Measurements from ENCODE around the gene TFR2. TPM values are rescaled to one million over a fixed set of nuclear protein-coding genes. Genes with fewer than 3 reads are reported as not detected.
A peak's percentile ranks its signal among the peaks of the same experiment; 100 is the strongest.
"Not testable (repeated sequence)": the region's sequence is repeated elsewhere in the genome, so short reads cannot be mapped to it uniquely, and the experiment has no call there.

Gene TFR2
- total RNA-seq, 4 donors from 2014 or later: 0.60 to 0.68 (median 0.64) TPM; not detected in 1

DNA sequence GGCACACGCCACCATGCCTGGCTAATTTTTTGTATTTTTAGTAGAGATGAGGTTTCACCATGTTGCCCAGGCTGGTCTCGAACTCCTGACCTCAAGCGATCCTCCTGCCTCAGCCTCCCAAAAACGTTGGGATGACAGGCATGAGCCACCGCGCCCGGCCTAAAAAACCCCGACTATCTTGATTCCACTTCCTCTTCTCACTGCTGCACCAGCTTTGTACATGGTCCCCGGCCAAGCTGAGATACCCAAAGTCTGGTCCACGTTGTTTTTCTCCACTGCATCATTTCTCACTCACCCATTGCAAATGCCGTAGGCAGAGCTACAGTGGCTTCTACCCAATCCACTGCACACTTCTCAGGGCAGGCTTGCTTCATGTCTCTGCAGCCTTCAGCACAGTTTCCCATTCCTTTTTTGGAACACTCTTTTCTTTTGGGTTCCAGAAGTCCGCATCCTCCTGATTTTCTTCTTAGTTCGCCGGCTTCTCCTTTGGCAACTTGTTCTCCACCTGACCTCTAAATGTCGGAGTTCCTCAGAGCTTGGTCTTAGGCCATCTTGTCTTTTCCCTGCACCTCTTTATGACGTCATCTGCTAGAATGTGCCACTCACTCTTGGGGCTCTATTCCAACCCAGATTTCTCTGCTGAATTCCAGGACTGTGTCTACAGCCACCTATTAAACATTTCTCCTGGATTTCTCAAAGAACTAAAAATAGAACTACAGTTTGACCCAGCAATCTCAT, 26.1 kb upstream of the TFR2 start:
- in situ Hi-C loops (cut with MboI; ENCODE audit: low pct_ligation_motif_present in 1 of 4, low pct_unique_long_range_greater_than_20kb in 1 of 4, low sequenced_read_pairs in 3 of 4): no loop called here
- Histone ChIP-seq H3K4me1 (no peaks in the 10 kb centered on the region), H3K27ac (no peak overlapping the region), H3K27me3 (no peaks in the 10 kb centered on the region), H3K4me3 (no peak overlapping the region), H3K9me3 (no peaks in the 10 kb centered on the region), H3K36me3 (no peaks in the 10 kb centered on the region)
- TF ChIP-seq, protein P1, sequence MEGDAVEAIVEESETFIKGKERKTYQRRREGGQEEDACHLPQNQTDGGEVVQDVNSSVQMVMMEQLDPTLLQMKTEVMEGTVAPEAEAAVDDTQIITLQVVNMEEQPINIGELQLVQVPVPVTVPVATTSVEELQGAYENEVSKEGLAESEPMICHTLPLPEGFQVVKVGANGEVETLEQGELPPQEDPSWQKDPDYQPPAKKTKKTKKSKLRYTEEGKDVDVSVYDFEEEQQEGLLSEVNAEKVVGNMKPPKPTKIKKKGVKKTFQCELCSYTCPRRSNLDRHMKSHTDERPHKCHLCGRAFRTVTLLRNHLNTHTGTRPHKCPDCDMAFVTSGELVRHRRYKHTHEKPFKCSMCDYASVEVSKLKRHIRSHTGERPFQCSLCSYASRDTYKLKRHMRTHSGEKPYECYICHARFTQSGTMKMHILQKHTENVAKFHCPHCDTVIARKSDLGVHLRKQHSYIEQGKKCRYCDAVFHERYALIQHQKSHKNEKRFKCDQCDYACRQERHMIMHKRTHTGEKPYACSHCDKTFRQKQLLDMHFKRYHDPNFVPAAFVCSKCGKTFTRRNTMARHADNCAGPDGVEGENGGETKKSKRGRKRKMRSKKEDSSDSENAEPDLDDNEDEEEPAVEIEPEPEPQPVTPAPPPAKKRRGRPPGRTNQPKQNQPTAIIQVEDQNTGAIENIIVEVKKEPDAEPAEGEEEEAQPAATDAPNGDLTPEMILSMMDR (IDR thresholded peaks at IDR 0.05): no peak
- TF ChIP-seq POLR2A (IDR thresholded peaks at IDR 0.05): no peak
- TF ChIP-seq EP300 (IDR thresholded peaks at IDR 0.05; ENCODE audit: low read depth): no peak
- no peak for TF ChIP-seq POLR2AphosphoS5 (IDR thresholded peaks at IDR 0.05)
- WGBS, 2 donors (ENCODE audit: low coverage in 1 of 2): 80 to 81% methylated on average over 13 to 16 of the region's 16 CpGs
- intact Hi-C loops (cut with DNase I; ENCODE audit: low total_unique reads): no loop called here
- no peak for DNase-seq

DNA sequence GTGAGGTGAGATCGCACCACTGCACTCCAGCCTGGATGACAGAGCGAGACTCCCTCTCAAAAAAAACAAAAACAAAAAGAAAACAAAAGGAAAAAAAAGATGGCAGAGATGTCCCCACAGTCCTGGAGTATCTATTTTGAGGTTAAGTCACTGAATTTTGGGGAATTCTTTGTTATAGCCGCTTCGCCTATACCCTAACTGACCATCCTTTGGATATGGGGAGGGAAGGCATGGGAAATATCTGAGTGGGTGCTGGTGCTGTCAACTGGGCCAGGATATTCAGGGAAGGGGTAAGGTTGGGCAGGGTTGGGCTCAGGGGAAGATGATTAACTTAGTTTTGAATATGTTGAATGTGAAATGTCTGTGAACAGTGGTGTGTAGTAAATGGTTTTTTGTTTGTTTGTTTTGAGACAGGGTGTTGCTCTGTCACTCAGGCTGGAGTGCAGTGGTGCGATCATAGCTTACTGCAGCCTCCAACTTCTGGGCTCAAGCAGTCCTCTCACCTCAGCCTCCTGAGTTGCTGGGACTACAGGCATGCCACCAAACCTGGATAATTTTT, 23.9 kb upstream of the TFR2 start:
- no peaks in the 10 kb centered on the region for H3K9me3 ChIP-seq
- WGBS, 2 donors (ENCODE audit: low coverage in 1 of 2): 86 to 93% methylated on average over 2 to 5 of the region's 5 CpGs
- no peaks in the 10 kb centered on the region for H3K27me3 ChIP-seq
- no peak overlapping the region for H3K27ac ChIP-seq
- no peaks in the 10 kb centered on the region for H3K4me1 ChIP-seq
- intact Hi-C loops (cut with DNase I; ENCODE audit: low total_unique reads) (no loop called here), in situ Hi-C loops (cut with MboI; ENCODE audit: low pct_ligation_motif_present in 1 of 4, low pct_unique_long_range_greater_than_20kb in 1 of 4, low sequenced_read_pairs in 3 of 4) (no loop called here)
- H3K36me3 ChIP-seq: no peaks in the 10 kb centered on the region
- no peak for DNase-seq
- TF ChIP-seq POLR2AphosphoS5 (IDR thresholded peaks at IDR 0.05) (no peak), EP300 (IDR thresholded peaks at IDR 0.05; ENCODE audit: low read depth) (no peak), POLR2A (IDR thresholded peaks at IDR 0.05) (no peak)
- TF ChIP-seq, protein P1 (IDR thresholded peaks at IDR 0.05): no peak
- H3K4me3 ChIP-seq: no peak overlapping the region

DNA sequence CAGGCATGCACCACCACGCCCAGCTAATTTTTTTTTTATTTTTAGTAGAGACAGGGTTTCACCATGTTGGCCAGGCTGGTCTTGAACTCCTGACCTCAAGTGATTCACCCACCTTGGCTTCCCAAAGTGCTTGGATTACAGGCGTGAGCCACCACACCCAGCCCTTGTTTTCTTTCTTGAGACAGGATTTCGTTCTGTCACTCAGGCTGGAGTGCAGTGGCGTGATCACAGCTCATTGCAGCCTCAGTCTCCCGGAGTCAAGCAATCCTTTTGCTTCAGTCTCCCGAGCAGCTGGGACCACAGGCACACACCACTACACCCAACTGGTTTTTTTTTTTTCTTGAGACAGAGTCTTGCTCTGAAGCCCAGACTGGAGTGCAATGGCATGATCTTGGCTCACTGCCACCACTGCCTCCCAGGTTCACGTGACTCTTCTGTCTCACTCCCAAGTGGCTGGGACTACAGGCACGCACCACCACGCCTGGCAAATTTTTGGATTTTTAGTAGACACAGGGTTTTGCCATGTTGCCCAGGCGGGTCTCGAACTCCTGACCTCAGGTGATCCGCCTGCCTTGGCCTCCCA, 20.9 kb upstream of the TFR2 start:
- H3K4me3 ChIP-seq; H3K4me1 ChIP-seq; H3K9me3 ChIP-seq; H3K27ac ChIP-seq; H3K36me3 ChIP-seq; DNase-seq; intact Hi-C loops (cut with DNase I; ENCODE audit: low total_unique reads); in situ Hi-C loops (cut with MboI; ENCODE audit: low pct_ligation_motif_present in 1 of 4, low pct_unique_long_range_greater_than_20kb in 1 of 4, low sequenced_read_pairs in 3 of 4): not testable (repeated sequence)
- WGBS, 2 donors (ENCODE audit: low coverage in 1 of 2): 70 to 88% methylated on average over 1 to 12 of the region's 12 CpGs
- peaks cover 23% of the 10 kb centered on the region for H3K27me3 ChIP-seq

DNA sequence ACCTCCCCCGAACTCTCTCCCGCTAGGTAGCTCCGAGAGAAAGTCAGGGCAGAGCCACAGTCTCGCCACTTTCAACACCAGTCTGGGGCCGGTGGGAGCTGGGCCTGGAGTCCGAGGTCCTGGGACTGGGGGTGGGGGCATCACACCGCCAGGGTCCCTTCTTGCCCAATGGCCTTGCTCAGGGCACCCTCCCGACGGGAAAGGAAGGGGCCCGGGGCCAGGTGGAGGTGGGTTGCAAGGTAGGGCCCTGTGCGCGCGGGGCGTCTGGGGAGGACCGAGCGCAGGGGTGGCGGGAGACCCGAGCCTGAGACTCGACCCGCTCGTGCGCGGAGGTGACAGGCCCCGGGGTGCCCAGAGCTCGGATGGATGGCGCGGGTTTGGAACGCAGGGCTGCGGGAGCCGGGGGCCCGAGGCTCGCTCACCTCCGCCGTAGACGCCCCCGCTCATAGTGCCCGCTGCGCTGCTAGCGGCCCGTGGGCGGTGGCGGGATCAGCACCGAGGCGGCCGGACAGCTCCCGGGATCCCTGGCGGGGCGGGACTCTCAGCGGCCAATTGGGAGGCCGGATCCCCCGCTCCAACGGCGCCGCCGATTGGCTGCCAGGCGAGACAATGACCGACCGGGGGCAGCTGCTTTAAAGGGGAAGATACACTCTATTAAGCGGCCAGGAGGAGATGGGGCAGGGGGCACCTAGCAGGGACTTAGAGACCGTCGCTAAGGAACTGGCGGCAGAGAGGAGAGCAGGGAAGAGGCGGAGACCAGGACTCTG, 14.7 kb upstream of the TFR2 start, which contains the start of gene ACTL6B:
Gene ACTL6B, minus strand, starts transcription at position 541 of the 767 bp plus-strand sequence. Its CDS starts 94 bp downstream, at position 447.
- peaks cover 66% of the 10 kb centered on the region for H3K27me3 ChIP-seq
- H3K36me3 ChIP-seq: no peaks in the 10 kb centered on the region
- DNase-seq: peak; percentile 21
- H3K9me3 ChIP-seq: no peaks in the 10 kb centered on the region
- no peak within 1 kb of the TSS for H3K4me3 ChIP-seq
- in situ Hi-C loops (cut with MboI; ENCODE audit: low pct_ligation_motif_present in 1 of 4, low pct_unique_long_range_greater_than_20kb in 1 of 4, low sequenced_read_pairs in 3 of 4) (no loop called here), intact Hi-C loops (cut with DNase I; ENCODE audit: low total_unique reads) (no loop called here)
- no peak within 1 kb of the TSS for H3K27ac ChIP-seq
- H3K4me1 ChIP-seq: no peaks in the 10 kb centered on the region
- no peak for TF ChIP-seq POLR2AphosphoS5 (IDR thresholded peaks at IDR 0.05)
- no peak for TF ChIP-seq POLR2A (IDR thresholded peaks at IDR 0.05)
- TF ChIP-seq, protein P1 (IDR thresholded peaks at IDR 0.05): no peak
- no peak for TF ChIP-seq EP300 (IDR thresholded peaks at IDR 0.05; ENCODE audit: low read depth)
- 31% methylated on average over 32 of the region's 63 CpGs; no CpG with 5 or more reads in 1 of the 2 donors for WGBS, 2 donors (ENCODE audit: low coverage in 1 of 2)
